Dermis microvascular lymphatic vessel endothelial cell (primary cell): ENCODE results near the gene TRIP6. TPM values are rescaled to one million over a fixed set of nuclear protein-coding genes. Genes with fewer than 3 reads are reported as not detected.

Experiments
- DNase-seq, 2 donors: peaks; one replicate each; pipeline versions ENCODE4 v3.0.0 to v3.0.0-alpha.2; 2010; ENCODE audit warnings: low read depth in 2 of 2
- total RNA-seq: library from RNA; depleted of rRNA; stranded (reverse); fragments of >200 nt; gene quantifications from 2 replicates; pipeline ENCODE4 v1.2.1, GENCODE V29; 2014

The TRIP6 gene
- 43.5 and 46.4 TPM in 2 replicates for total RNA-seq

DNA sequence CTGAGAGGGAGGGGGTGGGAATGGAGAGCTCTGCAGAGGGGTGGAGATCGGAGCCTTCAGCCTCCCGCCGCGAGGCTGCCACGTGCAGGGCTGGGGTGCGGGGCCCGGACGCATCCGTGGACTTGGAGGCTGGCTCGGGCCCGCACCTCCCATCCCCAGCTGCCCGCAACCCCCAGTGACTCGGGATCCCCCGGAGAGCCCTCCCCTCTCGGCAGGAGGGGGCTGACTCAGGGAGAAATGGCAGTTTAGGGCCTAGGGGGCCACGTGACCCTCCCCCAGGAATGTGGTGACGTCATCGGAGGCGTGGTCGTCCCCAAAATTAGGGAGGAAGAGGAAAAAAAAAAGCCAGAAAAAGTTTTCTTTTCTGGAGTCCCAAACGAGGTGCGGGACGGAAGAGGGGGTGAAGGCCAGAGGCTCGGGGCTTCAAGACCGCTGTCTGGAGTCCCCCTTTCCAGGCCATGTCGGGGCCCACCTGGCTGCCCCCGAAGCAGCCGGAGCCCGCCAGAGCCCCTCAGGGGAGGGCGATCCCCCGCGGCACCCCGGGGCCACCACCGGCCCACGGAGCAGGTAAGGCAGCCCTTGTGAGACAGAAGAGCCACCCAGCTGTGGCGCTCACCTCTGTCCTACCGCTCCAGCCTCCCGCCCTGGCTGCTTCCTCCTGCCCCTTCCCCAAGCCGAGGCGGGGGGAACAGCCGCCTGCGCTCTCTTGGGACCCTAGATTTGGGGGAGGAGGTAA, at the start of gene TRIP6:
Gene TRIP6, plus strand, starts transcription at position 348 of the 736 bp plus-strand sequence. Its CDS starts 111 bp downstream, at position 459.
- peak in 1 of 2 donors; percentile 73 for DNase-seq

- no peak for DNase-seq
Observed at GRCh38 chr7:100818366-100818765, 48.8 kb upstream of the TRIP6 start.

DNA sequence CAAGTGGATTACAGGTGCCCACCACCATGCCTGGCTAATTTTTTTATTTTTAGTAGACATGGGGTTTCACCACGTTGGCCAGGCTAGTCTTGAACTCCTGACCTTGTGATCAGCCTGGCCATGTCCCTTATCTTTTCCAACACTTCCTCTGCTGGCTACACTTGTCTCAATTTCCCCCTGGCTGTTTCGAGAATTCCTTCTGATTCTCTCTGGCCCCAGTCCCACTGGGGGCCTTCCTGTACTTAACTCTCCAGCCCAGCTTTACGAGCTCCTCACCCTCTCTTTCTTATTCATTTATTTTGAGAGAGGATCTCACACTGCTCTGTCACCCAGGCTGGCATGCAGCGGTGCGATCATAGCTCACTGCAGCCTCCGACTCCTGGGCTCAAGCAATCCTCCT, 48.4 kb upstream of the TRIP6 start:
- DNase-seq: no peak

- DNase-seq: no peak
Observed at GRCh38 chr7:100819586-100819985, 47.6 kb upstream of the TRIP6 start.

DNA sequence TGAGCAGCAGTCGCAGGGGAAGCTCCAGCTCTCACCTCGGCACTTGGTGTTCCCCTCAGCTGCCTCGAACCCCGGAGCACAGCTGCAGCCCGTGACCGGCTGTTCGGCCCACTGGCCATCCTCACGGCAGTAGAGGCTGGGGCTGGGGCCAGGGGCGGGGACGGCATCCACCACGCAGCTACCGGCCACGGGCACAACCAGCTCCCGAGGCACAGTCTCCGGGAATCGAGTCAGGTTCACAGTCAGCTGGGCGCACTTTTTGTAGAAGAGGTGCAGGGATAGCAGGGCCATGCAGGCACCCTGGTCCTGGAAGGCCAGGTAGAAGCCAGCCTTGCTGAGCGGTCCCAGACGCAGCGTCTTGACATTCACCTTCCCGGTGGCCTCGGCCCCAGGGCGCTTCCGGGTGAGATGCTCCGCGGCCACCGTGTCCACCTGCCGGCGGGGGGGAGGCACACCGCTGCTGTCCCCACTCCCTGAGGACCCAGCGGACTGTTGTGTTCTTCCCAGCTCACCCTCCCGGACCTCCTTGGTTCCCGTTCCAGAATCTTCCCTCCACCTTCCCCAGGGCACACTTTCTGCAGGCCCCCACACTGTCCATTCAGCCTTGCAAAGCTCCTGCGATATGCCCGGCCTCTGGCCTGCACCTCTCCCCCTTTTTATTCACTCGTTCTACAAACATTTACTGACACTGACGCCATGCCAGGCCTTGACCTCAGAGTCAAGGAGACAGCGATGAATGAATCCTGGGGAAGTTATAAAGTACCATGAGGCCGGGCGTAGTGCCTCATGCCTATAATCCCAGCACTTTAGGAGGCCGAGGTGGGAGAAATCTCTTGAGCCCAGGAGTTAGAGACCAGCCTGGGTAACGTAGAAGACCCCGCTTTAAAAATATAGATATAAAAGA, 44.7 kb upstream of the TRIP6 start:
- no peak for DNase-seq

GRCh38 chr7:100823140-100823525, 44.1 kb upstream of the TRIP6 start:
- DNase-seq: no peak

GRCh38 chr7:100823534-100823933, 43.7 kb upstream of the TRIP6 start:
- DNase-seq: no peak

DNA sequence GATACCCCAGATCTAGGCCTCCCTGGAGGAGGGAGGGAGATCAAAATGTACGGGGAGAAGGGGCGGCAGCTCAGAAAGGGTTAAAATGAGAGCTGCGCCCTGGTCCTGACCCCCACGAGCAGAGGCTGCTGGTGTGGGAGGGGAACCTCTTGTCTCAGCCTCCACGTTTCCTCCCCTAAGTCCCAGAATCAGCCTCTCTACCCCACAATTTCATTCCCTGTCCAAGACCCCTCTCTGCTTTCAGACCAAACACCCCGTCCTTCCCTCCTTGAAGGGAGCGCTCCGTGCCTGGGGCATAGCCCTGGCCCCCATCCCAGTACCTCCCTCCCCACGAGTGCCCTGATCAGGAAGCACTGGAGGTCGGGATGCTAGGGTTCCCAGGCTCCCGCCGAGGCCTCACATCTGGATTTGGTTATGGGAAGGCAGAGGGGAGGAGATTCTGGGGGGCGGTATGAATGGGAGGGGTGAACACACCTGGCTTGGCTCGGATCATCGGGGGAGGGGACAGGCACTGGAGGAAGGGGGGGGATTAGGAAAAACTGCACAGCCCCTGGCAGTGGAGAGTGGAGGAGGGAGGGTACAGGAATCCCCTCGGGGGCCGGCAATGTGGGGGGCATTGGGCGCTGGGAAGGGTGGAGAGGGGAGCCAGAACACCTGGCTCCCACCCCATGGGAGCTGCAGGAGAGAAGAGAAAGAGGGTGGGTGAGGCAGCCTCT, 42.5 kb upstream of the TRIP6 start:
- DNase-seq: no peak

DNA sequence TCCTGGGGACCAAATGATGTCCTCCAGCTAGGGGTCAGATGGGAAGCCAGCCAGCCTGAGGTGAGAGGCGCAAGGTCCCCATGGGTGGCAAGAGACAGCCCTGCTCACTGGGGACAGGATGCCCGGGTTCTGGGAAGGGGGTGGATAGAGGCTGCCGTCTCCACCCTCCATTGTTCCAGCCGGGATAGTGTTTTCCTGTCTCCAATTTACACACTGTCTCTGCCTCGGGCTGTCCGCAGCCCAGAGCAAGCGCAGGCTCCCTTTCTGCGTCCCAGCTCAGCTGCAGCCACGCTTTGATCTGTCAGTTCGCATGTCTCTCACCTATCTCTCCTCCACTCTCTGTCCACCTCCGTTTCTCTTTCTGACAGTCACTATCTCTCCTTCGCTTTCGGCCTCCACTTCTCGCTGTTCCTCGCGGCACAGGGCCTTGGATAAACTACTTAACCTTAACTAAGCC, 41.9 kb upstream of the TRIP6 start:
- peak in 1 of 2 donors; percentile 75 for DNase-seq

GRCh38 chr7:100825751-100826513, 41.3 kb upstream of the TRIP6 start:
- peak in 1 of 2 donors; percentile 61 for DNase-seq

DNA sequence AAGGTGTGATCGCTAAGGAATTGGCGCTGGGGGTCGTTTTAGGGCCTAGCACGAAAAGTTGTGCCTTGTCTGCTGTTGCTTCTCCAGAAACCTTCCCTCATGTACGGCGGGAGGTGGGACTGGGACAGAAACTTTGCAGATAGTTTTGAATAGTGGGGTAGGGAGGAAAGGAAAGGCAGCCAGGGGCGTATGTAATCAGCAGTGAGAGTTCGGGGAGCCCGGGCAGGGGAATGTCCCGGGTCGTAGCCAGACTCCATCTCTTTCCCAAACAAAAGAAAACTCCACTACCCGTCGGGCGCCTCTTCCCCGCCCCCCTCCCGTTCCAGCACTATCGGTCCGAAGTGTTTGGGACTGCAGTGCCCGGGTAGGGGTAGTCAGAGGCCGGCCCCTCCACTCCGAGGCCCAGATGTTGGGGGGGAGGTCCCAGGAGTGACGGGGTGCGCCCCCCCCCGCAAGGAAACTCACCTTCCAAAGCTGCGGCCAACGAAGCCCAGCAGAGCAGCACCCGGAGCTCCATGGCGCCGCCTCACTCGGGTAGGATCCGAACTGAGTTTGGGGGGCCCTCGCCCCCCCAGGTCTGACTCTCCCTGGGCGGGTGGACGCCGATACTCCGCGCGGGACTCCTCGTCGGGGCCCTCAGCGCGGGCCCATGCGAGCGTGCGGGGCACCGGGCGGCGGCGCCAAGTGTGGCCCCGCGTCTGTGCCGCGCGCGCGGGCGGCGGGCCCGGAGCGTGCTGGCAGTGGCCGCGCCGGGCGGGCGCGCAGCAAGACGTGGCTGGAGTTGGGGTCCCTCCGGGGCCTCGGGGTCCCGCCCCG, 40.5 kb upstream of the TRIP6 start:
- peak in 1 of 2 donors; percentile 16 for DNase-seq

DNA sequence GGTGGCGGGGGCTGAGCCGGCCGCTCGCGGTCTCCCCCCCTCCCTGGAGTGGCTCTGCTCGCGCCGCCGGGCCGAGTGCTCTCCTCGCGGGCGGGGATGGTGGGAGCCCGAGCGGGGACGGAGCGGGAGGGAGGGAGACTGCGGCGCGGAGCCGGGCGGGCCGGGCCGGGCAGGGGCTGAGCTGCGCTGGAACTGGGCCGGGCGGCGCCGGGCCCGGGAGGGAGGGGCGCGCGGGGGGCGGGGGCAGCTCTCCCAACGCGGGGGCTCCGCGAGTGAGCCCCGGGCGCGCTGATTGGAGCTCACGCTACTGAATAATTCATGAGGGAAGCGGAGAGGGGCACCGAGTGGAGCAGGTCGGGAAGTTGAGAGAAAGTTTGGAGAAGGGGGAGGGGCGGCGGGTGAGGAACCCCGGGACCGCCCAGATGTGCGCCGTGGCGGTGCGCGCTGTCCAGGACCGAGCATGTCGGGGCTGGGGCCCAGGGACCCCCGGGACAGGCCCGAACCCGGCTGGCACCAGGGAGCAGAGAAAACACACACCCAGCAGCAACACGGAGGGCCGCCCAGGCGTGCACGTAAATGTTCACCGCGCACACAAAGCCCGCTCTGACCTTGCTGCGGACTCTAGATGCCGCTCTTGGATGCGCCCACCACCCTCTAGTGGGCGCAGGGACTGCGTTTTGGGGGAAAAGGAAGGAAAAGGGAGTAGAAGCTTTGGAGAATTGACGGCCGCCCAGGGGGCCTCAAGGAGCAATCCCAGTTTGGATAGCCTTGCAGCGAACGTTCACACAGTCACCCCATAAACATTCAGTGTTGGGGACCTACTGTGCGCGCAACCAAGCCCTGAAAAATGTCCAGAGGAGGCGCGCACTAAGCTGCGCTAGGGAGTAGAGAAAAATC, 39.6 kb upstream of the TRIP6 start, which contains the start of gene EPHB4:
Gene EPHB4, minus strand, starts transcription at position 194 of the 897 bp plus-strand sequence. CDS start 493 bp downstream, outside the sequence.
- DNase-seq: peak; percentile 76 to 92

DNA sequence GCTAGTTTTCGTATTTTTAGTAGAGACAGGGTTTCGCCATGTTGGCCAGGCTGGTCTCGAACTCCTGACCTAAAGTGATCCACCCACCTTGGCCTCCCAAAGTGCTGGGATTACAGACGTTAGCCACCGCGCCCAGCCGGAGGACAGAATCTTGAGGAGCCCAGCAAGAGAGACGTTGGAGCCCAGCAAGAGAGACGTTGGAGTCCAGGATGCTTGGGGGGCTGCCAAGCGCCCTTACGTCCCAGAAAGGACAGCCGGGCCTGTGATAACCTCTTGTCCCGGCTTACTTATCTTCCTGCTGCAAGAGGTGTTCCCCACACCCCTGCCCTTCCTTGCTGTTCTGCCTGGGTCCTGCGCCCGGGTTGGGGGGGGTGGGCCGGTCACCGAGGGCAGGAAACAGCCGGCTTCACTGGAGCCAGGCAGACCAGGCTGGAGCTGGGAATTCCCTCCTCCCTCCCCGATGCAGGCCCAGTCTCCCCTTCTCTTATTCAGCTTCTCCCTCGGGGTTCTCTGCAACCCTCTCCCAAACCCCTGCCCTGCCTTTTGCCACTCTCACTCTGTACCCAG, 38.0 kb upstream of the TRIP6 start:
- DNase-seq: peak; percentile 94 to 99

GRCh38 chr7:100830396-100830795, 36.8 kb upstream of the TRIP6 start:
- DNase-seq: peak in 1 of 2 donors; percentile 45

DNA sequence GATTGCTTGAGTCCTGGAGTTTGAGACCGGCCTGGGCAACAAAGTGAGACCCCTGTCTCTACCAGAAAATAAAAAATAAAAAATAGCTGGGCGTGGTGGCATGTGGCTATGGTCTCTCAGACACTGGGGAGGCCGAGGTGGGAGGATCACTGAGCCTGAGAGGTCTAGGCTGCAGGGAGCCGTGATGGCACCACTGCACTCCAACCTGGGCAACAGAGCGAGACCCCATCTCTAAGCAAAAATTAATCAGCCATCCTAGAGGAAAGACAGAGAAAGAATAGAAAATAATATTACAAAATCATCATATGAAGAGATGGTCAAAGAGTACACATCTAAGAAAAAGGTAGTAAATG, 34.9 kb upstream of the TRIP6 start:
- no peak for DNase-seq

DNA sequence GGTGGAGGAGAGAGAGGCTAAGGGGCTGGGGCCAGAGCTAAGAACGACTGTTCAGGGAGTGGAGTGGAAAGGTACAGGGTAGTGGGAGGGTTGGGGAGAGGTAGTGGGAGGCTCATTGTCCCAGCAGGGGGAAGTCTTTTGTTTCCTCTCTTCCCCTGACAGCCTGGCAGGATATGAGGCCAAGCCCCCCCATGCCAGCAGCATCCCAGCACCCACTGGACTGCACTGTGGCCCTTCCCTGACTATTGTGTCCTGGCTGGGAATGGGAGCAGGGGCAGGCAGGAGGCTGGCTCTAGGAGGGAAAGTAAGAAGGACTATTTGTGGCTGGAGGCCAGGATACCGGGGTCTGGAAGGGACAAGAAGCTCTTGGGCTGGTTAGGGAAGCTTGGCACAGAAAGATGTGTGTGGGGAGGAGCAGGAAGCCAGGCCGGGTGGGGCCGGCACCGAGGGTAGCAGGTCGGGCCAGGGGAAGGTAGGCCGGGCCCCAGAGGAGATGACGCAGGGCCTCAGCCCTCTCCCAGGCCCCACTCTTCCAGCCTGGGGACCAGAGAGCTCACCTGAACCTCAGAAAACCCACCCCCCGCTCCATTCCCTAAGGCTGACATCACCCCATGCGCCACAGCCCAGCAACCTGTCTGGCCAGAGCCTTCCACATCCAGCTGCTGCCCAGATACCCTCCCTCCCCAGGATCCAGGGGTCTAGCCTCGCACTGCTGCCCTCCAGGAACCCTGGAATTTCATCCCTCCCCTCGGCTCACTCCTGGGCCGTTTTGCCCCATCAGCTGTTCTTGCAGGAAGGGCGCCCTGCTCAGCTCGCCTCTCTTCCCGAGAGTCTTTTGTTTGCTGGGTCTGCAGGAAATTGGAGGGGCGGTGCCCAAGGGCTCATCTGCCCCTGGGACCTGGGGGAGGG, 31.0 kb upstream of the TRIP6 start:
- peak; percentile 88 to 93 for DNase-seq

GRCh38 chr7:100836812-100837098, 30.4 kb upstream of the TRIP6 start:
- no peak for DNase-seq
